ENCODE results near the gene MYL4. TPM values are rescaled to one million over a fixed set of nuclear protein-coding genes. Genes with fewer than 3 reads are reported as not detected.

Gene MYL4
- not detected in 2 replicates for total RNA-seq (2013; cell fraction: nucleolus; rRNA removed)
- total RNA-seq (2014; rRNA removed) (1.1 TPM in 1 of 2 replicates, not detected in the other), total RNA-seq (2014; rRNA removed; fragmentation: Illumina TruSeq; extraction: Trizol) (0.41 and 0.58 TPM in 2 replicates), total RNA-seq (2021) (0.96 TPM in 1 of 2 replicates, not detected in the other), polyA plus RNA-seq (2011; rRNA removed) (0.20 TPM in 1 of 2 replicates, not detected in the other), polyA plus RNA-seq (2014; fragmentation: Illumina TruSeq; extraction: Trizol) (0.44 TPM in 1 of 2 replicates, not detected in the other), polyA plus RNA-seq (2014; fragmentation: Nextera tagmentation; extraction: Ambion mirVana) (1 to 10 TPM; 1.2 to 1.5 TPM), polyA plus RNA-seq (2014; rRNA removed) (0.23 and 0.43 TPM in 2 replicates), polyA plus RNA-seq (2016; fragmentation: Nextera tagmentation; extraction: Ambion mirVana) (1 to 10 TPM in 1 of 2 experiments, under 1 TPM in 1; 0.50 to 1.6 TPM), polyA minus RNA-seq (2011; rRNA and poly(A)+ RNA removed) (not detected in 2 replicates), Bru-seq, nascent RNA (percentile 15 among the genes with signal in this experiment), BruChase-seq, experiment 1, labeled RNA remaining after a 6-hour chase (not detected), BruChase-seq, experiment 2, labeled RNA remaining after a 2-hour chase (percentile 11 among the genes with signal in this experiment)
- not detected for polyA plus RNA-seq (2011; ENCODE audit: low read depth)
- polyA plus RNA-seq (2011; cell fraction: cytosol; rRNA removed): 0.13 and 0.17 TPM in 2 replicates
- polyA plus RNA-seq (2011; cell fraction: nucleus; rRNA removed): 0.29 and 0.37 TPM in 2 replicates
- 0.15 TPM in 1 of 2 replicates, not detected in the other for polyA plus RNA-seq (2012)
- not detected in 2 replicates for polyA minus RNA-seq (2011; cell fraction: cytosol; rRNA and poly(A)+ RNA removed)
- not detected in 2 replicates for polyA minus RNA-seq (2011; cell fraction: nucleus; rRNA and poly(A)+ RNA removed)
- long read RNA-seq, experiment 1: 0 reads
- long read RNA-seq, experiment 2, partial matches to known transcripts: 0 of 1 reads
- long read RNA-seq, experiment 2, other reads (novel, unspliced or antisense): 1 of 1 reads

- 76% methylated on average over 6 of the region's 6 CpGs for WGBS (ENCODE audit: insufficient coverage, insufficient replicate concordance, low lambda C conversion rate, missing lambda C conversion rate)
- POLR2A ChIA-PET: interaction anchor here (0.6 to 2.4 kb wide), 6 partner anchors 9 to 300 kb away, joined by 3 to 6 read pairs (median 4); no protein-coding TSS in a partner anchor
- no peaks in the 10 kb centered on the region for H3K9me3 ChIP-seq (replicated peaks; ENCODE audit: control insufficient read depth, insufficient read depth, low read length)
- H3K27me3 ChIP-seq (replicated peaks in 1 of 2; ENCODE audit: control insufficient read depth in 2 of 2, insufficient read depth in 2 of 2, low read length in 1 of 2): no peaks in the 10 kb centered on the region
- FAIRE-seq (no peak), ATAC-seq (no peak), DNase-seq (ENCODE audit: low read depth, low spot score) (no peak)
- in situ Hi-C loops (cut with MboI): no loop called here
- H3K27ac ChIP-seq (ENCODE audit: control insufficient read depth, insufficient read depth): no peak within 1 kb of the TSS
- peak within 1 kb of the TSS; percentile 4; the same call in 1 of the 2 replicates for H3K4me2 ChIP-seq (ENCODE audit: control insufficient read depth, insufficient read depth)
- CTCF ChIA-PET: interaction anchor here (5.5 kb wide), 1 partner anchor 22 kb away, joined by 40 read pairs; no protein-coding TSS in a partner anchor
- no peaks in the 10 kb centered on the region for H4K20me1 ChIP-seq (ENCODE audit: control insufficient read depth, insufficient read depth)
- H3K9ac ChIP-seq (ENCODE audit: control insufficient read depth, insufficient read depth, low read length): no peak within 1 kb of the TSS
- no peaks in the 10 kb centered on the region for H3K36me3 ChIP-seq (ENCODE audit: control insufficient read depth in 2 of 2, insufficient read depth in 2 of 2, low read length in 1 of 2)
- H3K4me1 ChIP-seq (ENCODE audit: control insufficient read depth, insufficient read depth, low read length): peaks cover 50% of the 10 kb centered on the region
- intact Hi-C loops (cut with micrococcal nuclease; ENCODE audit: unreplicated experiment): no loop called here
- peak within 1 kb of the TSS; percentile 45; the same call in 1 of the 2 replicates for H2AFZ ChIP-seq (ENCODE audit: control insufficient read depth, low read depth, low read length)
- BruUV-seq (replicated peaks): no TSS peak
- RAD21 ChIA-PET (ENCODE audit: unreplicated experiment): interaction anchor here (0.8 to 3.9 kb wide), 5 partner anchors 21 to 70 kb away, joined by 3 to 20 read pairs (median 3); no protein-coding TSS in a partner anchor
- H3K4me3 ChIP-seq: no peak within 1 kb of the TSS
- SMC1A ChIA-PET (ENCODE audit: uncharacterized antibody, unreplicated experiment): interaction anchor here (1.1 to 9.3 kb wide), 9 partner anchors 9 to 107 kb away, joined by 3 to 79 read pairs (median 21); partner anchors contain the start of gene CDC27
- no peaks in the 10 kb centered on the region for H3K79me2 ChIP-seq (ENCODE audit: control insufficient read depth, insufficient read depth, low read length)
- TF ChIP-seq POLR2AphosphoS2 (IDR thresholded peaks at IDR 0.05; ENCODE audit: low read depth, low read length): no peak
- TF ChIP-seq USF1 (IDR thresholded peaks at IDR 0.05; ENCODE audit: borderline replicate concordance, extremely low read length, insufficient read depth, low read depth, low read length): no peak
- TF ChIP-seq ZBTB40 (IDR thresholded peaks at IDR 0.05; ENCODE audit: borderline replicate concordance): no peak
- no peak for TF ChIP-seq KAT2A (conservative IDR thresholded peaks at IDR 0.05; ENCODE audit: control insufficient read depth, low read depth, low read length)
- no peak for TF ChIP-seq SRF (IDR thresholded peaks at IDR 0.05; ENCODE audit: low read depth in 2 of 2, low read length in 2 of 2)
- no peak for TF ChIP-seq NBN (IDR thresholded peaks at IDR 0.05)
- TF ChIP-seq CREM (IDR thresholded peaks at IDR 0.05; ENCODE audit: low read depth): no peak
- TF ChIP-seq RAD21 (IDR thresholded peaks at IDR 0.05; ENCODE audit: insufficient read depth, low read depth, low read length): no peak
- no peak for TF ChIP-seq IRF3 (IDR thresholded peaks at IDR 0.05)
- TF ChIP-seq BHLHE40 (IDR thresholded peaks at IDR 0.05; ENCODE audit: borderline replicate concordance in 1 of 2, low read depth in 2 of 2, low read length in 1 of 2): no peak
- TF ChIP-seq POU2F2 (IDR thresholded peaks at IDR 0.05; ENCODE audit: borderline replicate concordance, low read depth, low read length): no peak
- no peak for TF ChIP-seq KDM1A (IDR thresholded peaks at IDR 0.05; ENCODE audit: borderline replicate concordance)
- TF ChIP-seq PML (IDR thresholded peaks at IDR 0.05; ENCODE audit: low read length): no peak
Measured at GRCh38 chr17:47208744-47209488, at the start of gene MYL4. MYL4 (plus strand) TSS chr17:47209348; CDS start chr17:47209423, 75 bp downstream.

Data from GM12878 (cell line).